ENCODE data around the gene PPP1R16B.
A peak's percentile ranks its signal among the peaks of the same experiment; 100 is the strongest.
"Not testable (repeated sequence)": the region's sequence is repeated elsewhere in the genome, so short reads cannot be mapped to it uniquely, and the experiment has no call there.

The PPP1R16B gene

DNA sequence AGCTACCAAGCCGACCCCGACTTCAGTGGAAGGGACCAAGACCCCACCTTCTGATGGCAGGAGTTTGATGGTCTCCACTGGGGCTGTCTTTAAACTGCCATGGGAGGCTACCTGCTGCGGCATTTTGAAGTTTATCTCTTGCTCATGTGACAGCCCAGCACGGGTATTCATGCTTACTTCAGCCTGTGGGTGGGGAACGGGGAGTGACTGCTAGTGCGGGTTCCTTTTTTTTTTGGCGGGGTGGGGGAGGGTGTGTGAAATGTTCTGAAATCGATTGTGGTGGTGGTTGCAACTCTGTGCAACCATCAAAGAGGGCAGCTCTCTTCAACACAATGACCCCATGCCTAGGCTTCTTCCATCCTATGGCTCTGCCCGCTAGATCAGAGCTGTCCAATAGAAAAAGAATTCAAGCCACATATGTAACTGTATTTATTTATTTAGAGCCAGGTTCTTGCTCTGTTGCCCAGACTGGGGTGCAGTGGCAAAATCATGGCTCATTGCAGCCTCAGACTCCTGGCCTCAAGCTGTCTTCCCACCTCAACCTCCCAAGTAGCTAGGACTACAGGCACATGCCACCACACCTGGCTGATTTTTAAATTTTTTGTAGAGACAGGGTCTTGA, 53.7 kb downstream of the PPP1R16B start:
- Histone ChIP-seq H3K9me2 (ENCODE audit: low read depth, low read length) (no peaks in the 10 kb centered on the region), H4K20me1 (ENCODE audit: insufficient read depth, low read length) (no peaks in the 10 kb centered on the region), H3K79me2 (ENCODE audit: insufficient read depth, low read length) (peaks cover 6% of the 10 kb centered on the region; the same call in 1 of the 2 replicates), H3K27ac (ENCODE audit: low read depth, low read length, poor library complexity, severe bottlenecking) (peak overlapping the region; percentile 92), H3K4me3 (ENCODE audit: low read depth, low read length, poor library complexity, severe bottlenecking) (peak overlapping the region; percentile 18), H3K27me3 (ENCODE audit: insufficient read depth, low read length) (no peaks in the 10 kb centered on the region), H3K4me2 (ENCODE audit: low read length) (peak overlapping the region; percentile 55), H3K9ac (ENCODE audit: low read length) (peak overlapping the region; percentile 60), H3K9me3 (ENCODE audit: low read length) (no peaks in the 10 kb centered on the region), H3F3A (ENCODE audit: insufficient read depth, low read length) (0 out of 2 replicates have a peak, but pooled peaks cover 4% of the 10 kb centered on the region), H3K4me1 (ENCODE audit: insufficient read depth, low read length, severe bottlenecking) (peaks cover 97% of the 10 kb centered on the region), H2AFZ (ENCODE audit: low read length) (no peak overlapping the region), H3K36me3 (ENCODE audit: insufficient read depth, low read length) (peaks cover 13% of the 10 kb centered on the region; the same call in 1 of the 2 replicates)
- TF ChIP-seq, protein P1, sequence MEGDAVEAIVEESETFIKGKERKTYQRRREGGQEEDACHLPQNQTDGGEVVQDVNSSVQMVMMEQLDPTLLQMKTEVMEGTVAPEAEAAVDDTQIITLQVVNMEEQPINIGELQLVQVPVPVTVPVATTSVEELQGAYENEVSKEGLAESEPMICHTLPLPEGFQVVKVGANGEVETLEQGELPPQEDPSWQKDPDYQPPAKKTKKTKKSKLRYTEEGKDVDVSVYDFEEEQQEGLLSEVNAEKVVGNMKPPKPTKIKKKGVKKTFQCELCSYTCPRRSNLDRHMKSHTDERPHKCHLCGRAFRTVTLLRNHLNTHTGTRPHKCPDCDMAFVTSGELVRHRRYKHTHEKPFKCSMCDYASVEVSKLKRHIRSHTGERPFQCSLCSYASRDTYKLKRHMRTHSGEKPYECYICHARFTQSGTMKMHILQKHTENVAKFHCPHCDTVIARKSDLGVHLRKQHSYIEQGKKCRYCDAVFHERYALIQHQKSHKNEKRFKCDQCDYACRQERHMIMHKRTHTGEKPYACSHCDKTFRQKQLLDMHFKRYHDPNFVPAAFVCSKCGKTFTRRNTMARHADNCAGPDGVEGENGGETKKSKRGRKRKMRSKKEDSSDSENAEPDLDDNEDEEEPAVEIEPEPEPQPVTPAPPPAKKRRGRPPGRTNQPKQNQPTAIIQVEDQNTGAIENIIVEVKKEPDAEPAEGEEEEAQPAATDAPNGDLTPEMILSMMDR (IDR thresholded peaks at IDR 0.05; ENCODE audit: low read length), result no peak
- TF ChIP-seq EZH2 (IDR thresholded peaks at IDR 0.05; ENCODE audit: borderline replicate concordance, low read length), result no peak

DNA sequence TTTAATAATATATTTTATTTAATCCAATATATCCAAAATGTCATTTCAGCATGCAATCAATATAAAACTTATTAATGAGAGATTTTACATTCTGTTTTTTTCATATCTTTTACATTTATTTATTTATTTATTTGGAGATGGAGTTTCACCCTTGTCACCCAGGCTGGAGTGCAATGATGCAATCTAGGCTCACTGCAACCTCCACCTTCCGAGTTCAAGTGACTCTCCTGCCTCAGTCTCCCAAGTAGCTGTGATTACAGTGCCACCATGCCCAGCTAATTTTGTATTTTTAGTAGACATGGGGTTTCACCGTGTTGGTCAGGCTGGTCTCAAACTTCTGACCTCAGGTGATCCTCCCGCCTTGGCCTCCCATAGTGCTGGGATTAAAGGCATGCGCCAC, 54.4 kb downstream of the PPP1R16B start:
- Histone ChIP-seq H3K27ac (ENCODE audit: low read depth, low read length, poor library complexity, severe bottlenecking) (peak overlapping the region; percentile 92), H3K4me1 (ENCODE audit: insufficient read depth, low read length, severe bottlenecking) (peaks cover 97% of the 10 kb centered on the region), H3K36me3 (ENCODE audit: insufficient read depth, low read length) (peaks cover 10% of the 10 kb centered on the region; the same call in 1 of the 2 replicates)
- H3K4me3 ChIP-seq (ENCODE audit: low read depth, low read length, poor library complexity, severe bottlenecking); H3K9ac ChIP-seq (ENCODE audit: low read length); H3K9me3 ChIP-seq (ENCODE audit: low read length); H3K9me2 ChIP-seq (ENCODE audit: low read depth, low read length); H2AFZ ChIP-seq (ENCODE audit: low read length); H3K79me2 ChIP-seq (ENCODE audit: insufficient read depth, low read length); H3K27me3 ChIP-seq (ENCODE audit: insufficient read depth, low read length); H4K20me1 ChIP-seq (ENCODE audit: insufficient read depth, low read length); H3F3A ChIP-seq (ENCODE audit: insufficient read depth, low read length); H3K4me2 ChIP-seq (ENCODE audit: low read length): not testable (repeated sequence)

DNA sequence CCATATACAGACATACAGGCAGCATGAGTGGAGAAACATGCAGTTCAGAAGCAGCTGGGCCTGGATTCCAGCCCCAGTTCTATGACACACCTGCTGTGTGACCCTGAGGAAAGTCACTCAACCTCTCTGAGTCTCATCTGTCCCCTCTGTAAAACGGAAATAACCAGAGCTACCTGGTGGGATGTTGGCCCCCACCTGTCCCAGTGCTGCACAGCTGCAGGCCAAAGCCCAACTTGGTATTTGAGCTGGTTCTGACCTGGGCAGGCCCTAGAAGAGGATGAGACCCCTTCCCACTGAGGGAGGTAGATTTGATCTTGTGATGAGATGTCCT, 55.5 kb downstream of the PPP1R16B start:
- H3K9ac ChIP-seq (ENCODE audit: low read length), result no peak overlapping the region; the same call in 1 of the 2 replicates
- H3K36me3 ChIP-seq (ENCODE audit: insufficient read depth, low read length), result peaks cover 10% of the 10 kb centered on the region; the same call in 1 of the 2 replicates
- H3K4me3 ChIP-seq (ENCODE audit: low read depth, low read length, poor library complexity, severe bottlenecking), result no peak overlapping the region
- H3K27ac ChIP-seq (ENCODE audit: low read depth, low read length, poor library complexity, severe bottlenecking), result peak overlapping the region; percentile 92
- peaks cover 99% of the 10 kb centered on the region for H3K4me1 ChIP-seq (ENCODE audit: insufficient read depth, low read length, severe bottlenecking)
- H3K79me2 ChIP-seq (ENCODE audit: insufficient read depth, low read length), result no peaks in the 10 kb centered on the region
- no peak for TF ChIP-seq EZH2 (IDR thresholded peaks at IDR 0.05; ENCODE audit: borderline replicate concordance, low read length)
- TF ChIP-seq, protein P1 (IDR thresholded peaks at IDR 0.05; ENCODE audit: low read length), result no peak
- no peaks in the 10 kb centered on the region for H3K27me3 ChIP-seq (ENCODE audit: insufficient read depth, low read length)
- H4K20me1 ChIP-seq (ENCODE audit: insufficient read depth, low read length), result no peaks in the 10 kb centered on the region
- no peak overlapping the region for H2AFZ ChIP-seq (ENCODE audit: low read length)
- no peaks in the 10 kb centered on the region for H3K9me3 ChIP-seq (ENCODE audit: low read length)
- H3K9me2 ChIP-seq (ENCODE audit: low read depth, low read length), result no peaks in the 10 kb centered on the region
- no peak overlapping the region; the same call in 1 of the 2 replicates for H3K4me2 ChIP-seq (ENCODE audit: low read length)
- H3F3A ChIP-seq (ENCODE audit: insufficient read depth, low read length), result 0 out of 2 replicates have a peak, but pooled peaks cover 4% of the 10 kb centered on the region

DNA sequence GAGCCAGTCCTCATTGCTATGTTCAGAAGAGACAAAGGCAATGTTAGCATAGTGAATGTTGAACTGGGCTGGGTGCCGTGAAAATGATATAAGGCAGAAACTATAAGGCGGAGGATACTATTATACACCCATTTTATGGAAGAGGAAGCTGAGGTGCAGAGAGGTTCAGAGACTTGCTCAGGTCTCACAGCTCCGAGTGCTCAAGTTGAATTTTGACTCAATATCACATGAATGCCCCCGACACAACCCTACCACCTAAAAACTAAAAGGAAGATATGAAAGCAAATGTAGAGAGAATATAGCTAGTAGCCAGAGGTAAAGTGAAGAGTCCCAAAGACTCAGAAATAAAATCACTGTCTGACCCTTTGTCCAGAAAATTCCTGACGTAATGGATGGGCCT, 56.7 kb downstream of the PPP1R16B start:
- peak overlapping the region; percentile 54 for H3K4me2 ChIP-seq (ENCODE audit: low read length)
- no peaks in the 10 kb centered on the region for H3K9me3 ChIP-seq (ENCODE audit: low read length)
- H3K36me3 ChIP-seq (ENCODE audit: insufficient read depth, low read length), result peaks cover 10% of the 10 kb centered on the region; the same call in 1 of the 2 replicates
- no peaks in the 10 kb centered on the region for H3K27me3 ChIP-seq (ENCODE audit: insufficient read depth, low read length)
- H3F3A ChIP-seq (ENCODE audit: insufficient read depth, low read length), result 0 out of 2 replicates have a peak, but pooled peaks cover 4% of the 10 kb centered on the region
- peak overlapping the region; percentile 56 for H3K9ac ChIP-seq (ENCODE audit: low read length)
- H3K79me2 ChIP-seq (ENCODE audit: insufficient read depth, low read length), result no peaks in the 10 kb centered on the region
- no peaks in the 10 kb centered on the region for H3K9me2 ChIP-seq (ENCODE audit: low read depth, low read length)
- H4K20me1 ChIP-seq (ENCODE audit: insufficient read depth, low read length), result no peaks in the 10 kb centered on the region
- TF ChIP-seq, protein P1 (IDR thresholded peaks at IDR 0.05; ENCODE audit: low read length), result no peak
- H3K27ac ChIP-seq (ENCODE audit: low read depth, low read length, poor library complexity, severe bottlenecking), result peak overlapping the region; percentile 92
- peaks cover 99% of the 10 kb centered on the region for H3K4me1 ChIP-seq (ENCODE audit: insufficient read depth, low read length, severe bottlenecking)
- no peak overlapping the region for H3K4me3 ChIP-seq (ENCODE audit: low read depth, low read length, poor library complexity, severe bottlenecking)
- no peak overlapping the region for H2AFZ ChIP-seq (ENCODE audit: low read length)

All from OCI-LY1 (cell line).